OCI-LY7 (cell line): ENCODE measurements around the gene ITM2C.

Source experiments
- CTCF ChIP-seq: fragments of 200-600 bp; sonication (generic); conservative IDR thresholded peaks from 2 replicates; pipeline ENCODE4 v1.5.1; 2014; ENCODE audit warnings: mild to moderate bottlenecking, antibody characterized with exemption, low read length, moderate library complexity, mixed read lengths
- EZH2phosphoT487 ChIP-seq: fragments of 200-600 bp; sonication (generic); IDR thresholded peaks from 2 replicates; pipeline ENCODE4 v1.6.1; 2018; ENCODE audit warnings: low read depth, borderline replicate concordance, mild to moderate bottlenecking, mixed run types, antibody characterized with exemption, low read length, moderate library complexity, mixed read lengths

GRCh38 chr2:230893338-230893737 is 28.6 kb downstream of the ITM2C start:
- TF ChIP-seq CTCF (no peak), EZH2phosphoT487 (no peak)
